Fibroblast of skin of right biceps (primary cell): ENCODE measurements around the gene STAMBP.
"Not testable (repeated sequence)": the region's sequence is repeated elsewhere in the genome, so short reads cannot be mapped to it uniquely, and the experiment has no call there.

Experiments
- DNase-seq: peaks from one replicate; pipeline ENCODE4 v3.0.0-alpha.2; 2013

Gene STAMBP

DNA sequence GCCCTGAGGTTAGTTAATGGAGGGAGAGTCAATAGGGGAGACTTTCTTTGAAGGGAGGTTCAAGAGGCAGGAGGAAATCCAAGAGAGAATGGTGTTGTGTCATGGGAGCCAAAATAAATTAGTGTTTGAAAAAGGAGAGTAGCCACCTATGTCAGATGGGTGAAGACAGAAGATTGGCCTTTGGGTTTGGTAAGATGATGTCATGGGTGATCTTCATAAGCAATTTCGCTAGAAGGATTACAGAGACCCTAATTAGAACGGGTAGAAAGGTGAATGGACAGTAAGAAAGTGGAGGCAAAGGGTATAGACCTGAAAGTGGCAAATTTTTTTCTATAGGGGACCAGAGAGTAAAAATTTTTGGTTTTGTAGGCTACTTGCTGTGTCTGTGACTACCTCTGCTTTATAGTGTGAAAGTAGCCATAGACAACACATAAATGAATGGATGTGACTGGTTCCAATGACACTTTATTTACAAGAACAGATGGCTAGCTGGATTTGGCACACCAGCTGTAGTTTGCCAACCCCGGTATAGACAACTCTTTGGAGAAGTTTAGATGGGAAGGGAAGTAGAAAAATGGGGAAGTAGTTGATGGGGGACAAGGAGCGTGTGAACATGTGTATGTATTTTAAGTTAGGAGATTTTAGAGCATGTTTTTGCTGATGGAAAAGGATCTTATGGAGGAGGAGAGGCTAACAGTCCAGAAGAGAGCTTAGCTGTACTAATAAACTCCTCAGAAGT lies 9.3 kb downstream of the STAMBP start:
- DNase-seq, result no peak

DNA sequence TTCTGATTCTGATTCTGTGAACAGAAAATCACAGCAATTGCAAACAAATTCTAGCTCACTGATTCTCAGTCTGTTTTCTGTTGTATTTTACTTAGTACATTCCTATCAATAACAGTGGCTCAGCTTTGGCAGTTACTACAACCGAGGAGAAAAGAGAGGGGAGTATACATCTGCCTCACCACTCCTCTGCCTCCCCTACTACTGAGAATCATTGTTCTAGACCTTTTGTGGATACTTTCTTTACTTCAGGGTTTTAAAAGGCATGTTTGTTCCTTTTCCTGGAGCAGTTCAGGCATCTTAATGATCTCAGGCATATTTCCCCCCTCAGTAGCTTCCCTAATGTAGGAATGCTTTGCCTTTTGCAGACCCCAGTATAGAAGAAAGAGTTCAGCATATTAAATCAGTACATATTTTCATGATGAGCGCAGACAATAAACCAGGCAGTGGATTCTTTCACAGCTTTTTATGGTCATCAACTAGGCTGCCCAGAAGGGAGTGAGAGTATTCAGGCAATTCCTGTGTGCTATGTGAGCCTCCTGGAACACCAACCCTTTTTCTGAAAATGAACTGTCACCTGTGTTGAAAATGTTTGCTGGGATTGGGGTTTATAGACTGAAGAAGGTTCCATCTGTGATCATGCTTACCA lies 10.3 kb downstream of the STAMBP start:
- peak; percentile 69 for DNase-seq

DNA sequence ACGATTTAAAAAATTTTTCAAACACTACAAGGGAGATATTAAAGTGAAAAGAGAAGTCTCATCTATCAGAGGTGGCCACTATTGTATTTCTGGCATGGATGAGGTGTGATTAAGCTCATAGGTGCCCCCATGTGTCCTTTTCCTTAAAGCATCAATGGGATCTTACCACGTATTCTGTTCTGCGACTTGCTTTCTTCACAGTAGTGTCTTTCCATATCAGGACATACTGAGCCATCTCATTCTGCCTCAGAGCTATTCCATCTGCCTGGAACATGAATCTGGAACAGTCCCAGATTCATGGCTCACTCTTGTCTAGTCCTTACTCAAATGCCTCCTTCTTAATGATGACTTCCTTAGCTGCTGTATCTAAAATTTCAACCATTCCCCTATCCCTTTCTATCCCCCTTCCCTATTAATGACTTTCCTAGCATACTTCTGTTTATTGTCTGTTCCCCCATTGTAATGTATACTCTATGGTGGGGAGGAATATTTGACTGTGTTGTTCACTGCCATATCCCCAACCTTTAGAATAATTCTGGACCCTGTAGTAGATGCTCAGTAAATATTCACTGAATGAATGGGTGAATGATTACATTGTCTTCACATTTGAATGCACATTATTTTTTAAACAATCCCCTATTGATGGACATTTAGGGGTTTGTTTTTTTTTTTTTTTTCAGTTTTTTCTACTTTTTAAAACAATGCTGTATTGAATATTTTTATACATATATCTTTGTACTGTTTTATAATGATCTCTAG lies 11.1 kb downstream of the STAMBP start:
- DNase-seq, result peak; percentile 41

DNA sequence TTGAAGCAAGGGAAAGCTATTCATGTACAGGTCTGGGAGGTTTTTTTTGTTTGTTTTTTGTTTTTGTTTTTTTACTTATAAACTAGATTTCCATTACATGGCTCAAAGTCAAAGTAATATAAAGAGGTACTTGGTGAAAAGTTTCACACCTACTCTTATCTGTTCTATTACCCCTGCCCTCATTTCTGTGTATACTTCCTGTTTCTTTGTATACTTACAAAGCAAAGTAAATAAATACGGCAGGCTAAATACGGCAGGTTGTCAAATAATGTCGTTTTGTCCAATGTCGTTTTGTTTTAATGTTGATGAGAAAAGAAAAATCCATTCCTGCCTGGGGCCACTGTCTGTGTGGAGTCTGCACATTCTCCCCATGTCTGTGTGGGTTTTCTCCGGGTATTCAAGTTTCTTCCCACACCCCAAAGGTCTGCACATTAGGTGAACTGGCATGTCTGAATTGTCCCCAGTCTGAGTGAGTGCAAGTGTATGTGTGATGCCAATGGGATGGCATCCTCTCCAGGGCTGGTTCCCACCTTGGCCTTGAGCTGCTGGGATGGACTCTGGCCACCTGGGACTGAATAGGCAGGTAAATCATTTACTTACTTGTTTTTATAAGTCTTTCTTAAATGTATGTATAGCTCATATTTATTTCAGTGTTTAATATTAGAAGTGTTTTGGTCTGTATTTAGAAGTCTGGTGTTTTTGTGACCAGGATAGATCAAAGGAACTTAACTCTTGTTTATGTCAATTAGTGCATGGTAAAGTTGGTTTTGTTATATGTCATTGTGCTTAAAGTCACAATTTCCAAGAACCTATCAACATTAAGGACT lies 13.4 kb downstream of the STAMBP start:
- DNase-seq, result no peak

DNA sequence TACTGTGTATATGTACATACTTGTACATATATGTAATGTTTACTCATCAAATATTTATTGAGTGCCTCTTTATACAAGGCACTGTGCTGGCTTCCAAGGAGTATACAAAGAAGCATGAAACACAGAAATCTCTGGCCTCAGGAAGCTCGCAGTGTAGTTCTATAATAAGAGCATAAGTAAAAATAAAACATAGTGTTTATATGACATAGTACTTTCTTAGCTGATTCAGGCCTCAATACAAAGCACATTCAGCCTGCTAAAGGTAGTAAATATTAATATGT lies 13.9 kb downstream of the STAMBP start:
- no peak for DNase-seq

DNA sequence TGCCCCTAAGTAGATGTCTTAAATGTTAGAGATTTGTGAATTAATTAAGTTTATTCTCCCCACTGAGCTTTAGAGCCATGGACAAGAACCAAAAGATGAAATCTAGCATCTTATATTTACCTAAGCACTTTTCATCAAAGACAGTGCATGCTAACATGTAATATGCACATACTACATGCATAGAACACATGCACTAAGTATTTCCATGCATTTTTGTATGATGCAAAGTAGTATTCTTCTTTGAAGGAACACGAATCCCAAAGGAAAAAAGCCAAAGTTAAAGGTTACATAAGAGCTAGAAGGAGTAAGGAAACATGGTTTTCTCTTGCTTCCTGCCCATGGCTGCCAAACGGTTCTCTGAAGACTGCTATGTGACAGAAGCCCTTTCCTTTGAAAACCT lies 15.3 kb downstream of the STAMBP start:
- no peak for DNase-seq

DNA sequence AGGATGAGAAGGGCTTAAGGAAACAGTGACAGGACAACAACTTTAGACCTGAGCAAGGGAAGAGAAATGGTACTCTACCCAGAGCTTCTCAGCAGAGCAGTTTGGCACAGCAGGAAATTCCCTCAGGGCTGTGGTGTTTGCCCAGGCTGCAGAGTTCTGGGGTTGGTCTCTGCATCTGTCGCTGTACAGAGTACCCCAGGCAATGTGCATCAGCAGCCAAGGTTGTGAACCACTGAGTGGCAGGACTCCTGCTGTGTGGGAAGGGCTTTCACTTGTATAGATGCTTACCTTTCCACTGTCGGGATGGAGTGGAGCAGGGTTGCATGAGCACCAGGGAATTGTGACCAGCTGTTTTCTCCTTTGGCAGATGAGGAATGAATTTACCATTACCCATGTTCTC lies 21.2 kb downstream of the STAMBP start:
- DNase-seq, result no peak

DNA sequence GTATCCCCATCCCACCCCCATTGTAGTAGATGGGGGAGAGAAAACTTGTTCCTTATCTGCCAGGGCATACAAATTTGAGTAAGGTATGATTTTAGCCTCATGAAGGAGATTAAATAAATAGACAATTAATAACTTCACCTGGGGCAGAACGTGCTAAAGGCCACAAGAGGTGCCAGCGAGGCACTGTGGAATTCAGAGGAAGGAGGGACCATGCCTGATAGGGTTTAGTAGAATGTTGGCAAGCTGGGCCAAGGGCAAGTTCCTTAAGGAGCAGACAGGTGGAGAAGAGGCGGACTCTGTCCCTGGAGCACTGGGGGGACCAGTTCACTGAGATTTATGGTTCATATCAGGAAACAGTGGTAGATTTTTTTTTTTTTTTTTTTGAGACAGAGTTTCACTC lies 22.5 kb downstream of the STAMBP start:
- no peak for DNase-seq

DNA sequence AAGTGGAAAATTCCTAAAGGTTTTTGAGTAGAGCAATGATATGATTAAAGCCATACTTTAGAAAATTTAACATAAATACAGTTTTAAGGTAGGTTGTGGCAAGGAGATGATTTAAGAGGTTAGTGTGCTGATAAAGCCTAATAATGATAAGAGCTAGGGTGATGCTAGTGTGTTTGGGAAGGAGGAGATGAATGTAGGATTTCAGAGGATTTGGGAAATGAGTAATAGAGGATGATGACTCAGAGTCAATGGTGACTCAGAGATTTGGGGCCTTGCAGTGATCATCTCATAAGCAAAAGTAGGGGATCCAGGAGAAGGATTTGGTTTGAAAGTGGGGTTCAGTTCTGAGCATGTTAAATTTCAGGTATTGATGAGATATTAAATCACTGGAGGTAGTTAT lies 23.3 kb downstream of the STAMBP start:
- peak; percentile 85 for DNase-seq

DNA sequence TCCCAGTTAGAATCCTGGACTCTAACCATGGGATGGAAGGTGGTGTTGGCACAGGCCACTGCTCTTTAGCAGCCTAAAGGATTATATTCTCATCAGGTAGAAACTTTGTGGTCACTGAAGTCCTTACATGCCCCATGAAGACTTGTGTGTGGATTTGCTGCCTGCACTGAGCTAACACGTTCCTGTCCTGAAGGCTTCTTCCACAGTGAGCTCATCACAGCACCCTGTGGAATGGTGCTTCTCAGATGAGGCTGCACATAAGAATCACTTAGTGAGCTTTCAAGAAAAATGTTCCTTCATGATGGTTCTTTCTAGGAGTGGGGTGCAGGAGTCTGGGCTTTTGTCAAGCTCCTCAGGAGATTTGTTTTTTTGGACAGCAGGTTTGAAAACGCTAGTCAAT lies 26.8 kb downstream of the STAMBP start:
- DNase-seq, result no peak

DNA sequence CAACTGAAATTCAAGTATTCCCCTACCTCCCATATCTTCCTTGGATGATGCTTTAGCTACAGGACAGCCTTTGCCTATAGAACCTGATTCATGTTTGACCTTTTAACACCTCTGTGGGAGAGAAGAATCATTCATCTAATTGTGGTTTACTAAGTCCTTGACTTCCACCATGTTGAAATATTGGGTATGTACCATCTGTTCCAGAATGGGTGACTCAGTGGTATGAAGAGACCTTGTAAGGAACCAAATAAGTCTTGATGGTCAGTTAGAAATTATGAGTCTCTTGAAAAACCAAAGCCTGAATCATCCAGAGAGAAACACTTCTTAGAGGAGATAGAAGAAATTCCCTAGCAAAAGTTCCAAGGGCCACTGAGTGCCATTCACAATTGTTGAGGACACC lies 27.5 kb downstream of the STAMBP start:
- DNase-seq, result peak; percentile 97

DNA sequence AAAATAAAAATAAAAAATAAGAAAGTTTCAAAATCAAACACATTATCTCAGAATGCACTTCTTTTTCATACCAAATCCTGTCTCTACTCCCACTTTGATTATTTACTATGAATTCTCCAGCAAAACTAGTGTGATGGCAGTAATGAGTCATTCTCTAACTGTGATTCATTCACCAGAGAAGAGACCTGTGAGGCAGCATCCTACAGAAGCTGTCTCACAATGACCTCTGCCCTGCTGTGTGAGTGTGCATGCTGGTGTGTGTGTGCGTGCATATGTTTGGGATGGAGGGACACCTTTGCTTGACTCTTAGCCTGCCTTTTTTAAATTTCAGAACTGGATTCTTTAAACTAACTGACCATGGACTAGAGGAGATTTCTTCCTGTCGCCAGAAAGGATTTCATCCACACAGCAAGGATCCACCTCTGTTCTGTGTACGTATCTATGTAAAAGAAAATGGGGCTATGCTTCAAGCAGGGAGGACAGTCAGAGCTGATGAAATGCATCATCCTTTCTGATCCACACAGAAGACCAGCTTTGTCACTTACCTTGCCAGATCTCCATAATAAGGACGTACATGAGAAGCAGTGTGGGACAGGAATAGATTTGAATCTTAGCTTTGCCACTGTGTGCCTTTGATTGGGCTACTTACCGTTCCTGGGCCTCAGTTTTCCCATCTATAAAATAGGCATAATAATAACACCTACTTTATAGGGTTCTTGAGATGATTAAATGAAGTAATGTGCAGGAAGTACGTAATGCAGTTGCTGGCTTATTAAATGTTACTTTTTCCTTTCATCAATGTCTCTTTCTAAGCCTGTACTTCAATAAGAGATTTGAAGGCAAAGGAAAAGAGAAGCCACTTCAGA lies 31.2 kb downstream of the STAMBP start:
- peak; percentile 90 for DNase-seq

DNA sequence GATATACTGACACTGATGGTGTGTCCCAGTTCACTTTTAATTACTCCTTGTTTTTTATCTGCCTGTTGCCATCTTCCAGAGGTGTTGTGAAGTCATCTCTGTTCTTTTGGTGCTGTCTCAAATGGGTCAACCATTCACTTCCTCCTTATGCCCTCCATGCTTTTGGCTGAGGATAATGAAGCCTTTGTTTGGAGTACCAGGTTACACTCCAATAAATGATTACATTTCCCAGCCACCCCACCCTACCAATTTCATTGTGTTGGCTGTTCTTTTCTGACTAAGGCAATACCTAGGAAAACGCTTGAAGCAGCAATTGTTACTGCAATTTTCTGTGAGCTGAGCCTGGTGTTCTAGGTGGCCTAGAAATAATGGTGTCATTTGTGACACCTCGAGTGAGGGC lies 34.2 kb downstream of the STAMBP start:
- no peak for DNase-seq

DNA sequence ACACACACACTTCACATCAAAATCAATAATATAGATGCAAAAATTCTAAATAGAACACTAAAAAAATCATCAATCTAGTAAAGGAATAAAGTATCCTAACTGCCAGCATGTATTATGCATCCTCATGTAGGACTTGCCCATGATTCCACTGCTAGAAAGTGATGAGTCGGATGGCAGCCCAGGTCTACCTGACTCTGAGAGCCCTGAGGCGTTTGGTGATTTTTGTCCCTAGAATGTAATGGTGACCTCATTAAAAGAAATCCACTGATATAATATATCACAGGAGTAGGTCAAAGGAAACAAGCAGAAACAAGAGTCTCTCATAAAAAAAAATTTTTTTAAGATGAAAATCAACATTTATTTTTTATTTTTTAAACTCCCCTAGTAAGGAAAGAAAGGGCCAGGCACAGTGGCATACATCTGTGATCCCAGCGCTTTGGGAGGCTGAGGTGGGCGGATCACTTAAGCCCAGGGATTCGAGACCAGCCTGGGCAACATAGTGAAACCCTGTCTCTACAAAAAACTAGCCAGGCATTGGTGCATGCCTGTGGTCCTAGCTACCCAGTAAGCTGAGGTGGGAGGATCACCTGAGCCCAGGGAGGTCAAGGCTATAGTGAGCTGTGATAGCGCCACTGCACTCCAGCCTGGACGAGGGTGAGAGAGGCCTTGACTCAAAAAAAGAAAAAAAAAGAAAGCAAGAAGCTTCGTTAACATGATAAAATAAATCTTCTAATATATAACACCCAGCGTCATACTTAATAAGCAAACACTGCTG lies 39.6 kb downstream of the STAMBP start:
- DNase-seq, result no peak

DNA sequence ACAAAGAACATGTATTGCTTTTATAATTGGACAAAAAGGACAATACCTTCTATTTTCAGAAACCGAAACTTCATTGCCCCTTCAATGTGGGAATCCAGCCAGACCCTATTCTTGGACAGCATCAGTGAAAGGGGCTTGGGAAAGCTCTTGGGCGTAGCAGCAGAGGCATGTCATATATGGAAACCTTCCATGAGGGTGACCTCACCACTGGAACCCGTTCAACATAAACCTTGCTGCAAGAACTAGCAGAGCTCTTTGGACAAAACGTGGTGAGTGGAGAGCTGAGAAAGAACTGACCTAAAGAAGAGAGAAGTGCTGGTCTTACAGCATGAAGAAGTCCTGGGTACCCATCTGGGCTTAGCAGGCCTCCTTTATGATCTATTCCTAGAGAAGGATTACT lies 41.3 kb downstream of the STAMBP start:
- peak; percentile 81 for DNase-seq

DNA sequence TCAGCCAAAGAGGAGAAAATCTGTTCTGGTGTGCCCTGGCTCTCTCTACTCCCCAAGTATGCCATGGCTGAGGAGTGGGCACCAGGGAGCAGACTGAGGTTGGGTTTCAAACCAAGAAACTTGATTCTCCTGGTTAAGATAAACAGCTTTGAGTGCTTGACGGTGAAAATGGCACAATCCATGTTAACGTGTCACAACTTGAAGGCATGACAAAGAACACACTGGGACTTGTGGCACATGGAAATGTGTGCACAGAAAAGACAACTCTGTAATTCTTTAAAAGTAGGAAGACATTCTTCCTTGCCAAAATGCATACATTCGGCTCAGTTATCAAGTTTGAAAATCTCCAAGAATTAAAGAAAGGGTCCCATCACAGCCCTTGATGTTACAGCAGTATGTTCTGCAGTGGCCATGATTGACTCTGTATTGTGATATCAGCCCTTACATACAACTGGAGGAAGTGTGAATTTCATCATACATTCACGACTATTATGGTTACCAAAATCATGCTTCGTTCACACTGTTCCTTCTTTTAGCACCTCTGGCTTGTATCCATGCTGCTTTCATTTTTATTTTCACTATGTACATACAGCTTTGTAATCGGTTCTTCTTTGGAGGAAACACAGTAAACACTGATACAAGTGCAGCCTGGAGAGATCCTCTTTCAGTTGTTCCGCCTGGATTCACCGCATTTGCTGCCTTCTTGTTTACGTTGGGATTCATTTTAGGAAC lies 48.5 kb downstream of the STAMBP start:
- DNase-seq, result no peak

DNA sequence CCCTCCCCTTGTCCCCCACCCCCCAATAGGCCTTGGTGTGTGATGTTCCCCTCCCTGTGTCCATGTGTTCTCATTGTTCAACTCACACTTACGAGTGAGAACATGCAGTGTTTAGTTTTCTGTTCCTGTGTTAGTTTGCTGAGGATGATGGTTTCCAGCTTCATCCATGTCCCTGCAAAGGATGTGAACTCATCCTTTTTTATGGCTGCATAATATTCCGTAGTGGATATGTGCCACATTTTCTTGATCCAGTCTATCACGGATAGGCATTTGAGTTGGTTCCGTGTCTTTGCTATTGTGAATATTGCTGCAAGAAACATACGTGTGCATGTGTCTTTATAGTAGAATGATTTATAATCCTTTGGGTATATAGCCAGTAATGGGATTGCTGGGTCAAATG lies 49.2 kb downstream of the STAMBP start:
- DNase-seq, result not testable (repeated sequence)

DNA sequence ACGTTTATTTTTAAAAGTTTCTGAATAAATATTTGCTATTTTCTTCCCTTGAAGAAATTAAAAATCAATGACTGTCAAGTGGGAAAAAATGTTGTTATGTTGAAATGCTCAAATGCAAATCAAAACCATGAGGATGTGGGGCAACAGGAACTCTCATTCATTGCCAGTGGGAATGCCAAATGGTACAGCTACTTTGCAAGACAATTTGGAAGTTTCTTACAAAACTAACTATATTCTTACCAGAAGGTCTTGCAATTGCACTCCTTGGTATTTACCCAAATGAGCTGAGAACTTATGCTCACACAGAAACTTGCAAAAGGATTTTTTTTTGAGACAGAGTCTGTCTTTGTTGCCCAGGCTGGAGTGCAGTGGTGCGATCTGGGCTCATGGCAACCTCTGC lies 56.6 kb downstream of the STAMBP start:
- no peak for DNase-seq

DNA sequence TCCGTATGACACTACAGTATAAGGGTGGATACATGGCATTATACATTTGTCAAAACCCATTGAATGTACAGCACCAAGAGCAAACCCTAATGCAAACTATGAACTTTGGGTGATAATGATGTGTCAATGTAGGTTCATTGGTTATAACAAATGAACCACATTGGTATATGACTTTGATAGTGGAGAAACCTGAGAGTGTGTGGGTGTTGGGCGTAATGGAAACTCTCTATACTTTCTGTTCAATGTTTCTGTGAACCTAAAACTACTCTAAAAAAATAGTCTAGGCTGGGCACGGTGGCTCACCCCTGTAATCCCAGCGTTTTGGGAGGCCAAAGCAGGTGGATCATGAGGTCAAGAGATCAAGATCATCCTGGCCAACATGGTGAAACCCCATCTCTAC lies 57.6 kb downstream of the STAMBP start:
- DNase-seq, result no peak

DNA sequence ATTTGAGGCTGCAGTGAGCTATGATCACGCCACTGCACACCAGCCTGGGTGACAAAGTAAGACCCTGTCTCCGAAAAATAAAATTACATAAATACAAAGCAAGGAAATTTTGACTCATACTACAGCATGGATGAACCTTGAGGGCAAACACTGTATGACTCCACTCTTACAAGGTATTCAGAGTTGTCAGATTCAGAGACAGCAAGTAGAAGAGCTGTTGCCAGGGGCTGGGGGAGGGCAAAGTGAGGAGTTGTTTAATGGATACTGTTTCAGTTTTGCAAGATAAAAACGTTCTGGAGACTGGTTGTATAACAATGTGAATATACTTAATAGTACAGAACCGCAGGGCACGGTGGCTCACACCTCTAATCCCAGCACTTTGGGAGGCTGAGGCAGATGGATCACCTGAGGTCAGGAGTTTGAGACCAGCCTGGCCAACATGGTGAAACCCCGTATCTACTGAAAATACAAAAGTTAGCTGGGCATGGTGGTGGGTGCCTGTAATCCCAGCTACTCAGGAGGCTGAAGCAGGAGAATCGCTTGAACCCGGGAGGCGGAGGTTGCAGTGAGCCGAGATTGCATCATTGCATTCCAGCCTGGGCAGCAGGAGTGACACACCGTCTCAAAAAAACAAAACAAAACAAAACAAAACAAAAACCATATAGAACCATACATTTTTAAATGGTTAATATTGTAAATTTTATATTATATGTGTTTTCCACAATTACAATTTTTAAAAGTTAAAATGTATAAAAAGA lies 59.0 kb downstream of the STAMBP start:
- DNase-seq, result not testable (repeated sequence)
